Epithelial cell of esophagus (primary cell): ENCODE results near the gene SRL.

ENCODE experiments used
- DNase-seq: peaks from one replicate; pipeline ENCODE4 v3.0.0; 2010; ENCODE audit warnings: low read depth
- H3K4me3 ChIP-seq: 2 replicates; pipeline ENCODE4 v1.5.1; 2011; ENCODE audit warnings: mild to moderate bottlenecking, low read length, control low read depth
- TF ChIP-seq, protein P1 (sequence below): IDR thresholded peaks from 2 replicates; pipeline ENCODE4 v1.5.1; 2011; ENCODE audit warnings: low read depth, mild to moderate bottlenecking, low read length, control low read depth, inconsistent platforms; ENCODE audit not compliant: insufficient read depth; ENCODE audit errors: missing control alignments

The SRL gene

DNA sequence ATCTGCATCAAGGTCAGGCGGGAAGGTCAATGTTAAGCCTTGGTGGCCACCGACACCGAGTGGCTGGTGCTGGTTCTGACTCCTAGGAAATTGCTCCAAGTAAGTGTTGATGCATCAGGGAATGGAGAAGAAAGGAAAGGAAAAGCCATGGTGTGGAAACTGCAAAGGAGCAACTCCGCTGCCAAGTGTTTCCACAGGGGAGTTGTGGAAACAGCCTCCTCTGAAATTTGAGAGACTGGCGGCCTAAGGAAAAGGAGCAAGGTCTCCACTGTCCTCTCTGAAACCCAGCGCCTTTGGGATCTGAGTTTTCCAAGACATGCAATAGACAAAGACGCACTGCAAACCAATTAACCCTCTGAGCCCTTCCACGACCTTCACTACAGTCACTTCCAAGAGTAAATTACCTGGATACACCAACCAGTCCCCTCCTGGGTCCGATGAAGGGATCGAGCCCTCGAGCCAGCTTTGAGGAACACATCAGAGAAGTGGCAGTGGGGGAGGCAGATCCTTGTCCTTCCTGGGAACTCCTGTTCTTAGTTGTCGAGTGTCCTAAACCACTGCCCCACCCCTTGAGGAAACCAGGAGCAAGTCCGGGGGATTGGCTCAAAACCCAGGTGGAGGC lies 51.1 kb downstream of the SRL start:
- no peak for DNase-seq
- TF ChIP-seq, protein P1, sequence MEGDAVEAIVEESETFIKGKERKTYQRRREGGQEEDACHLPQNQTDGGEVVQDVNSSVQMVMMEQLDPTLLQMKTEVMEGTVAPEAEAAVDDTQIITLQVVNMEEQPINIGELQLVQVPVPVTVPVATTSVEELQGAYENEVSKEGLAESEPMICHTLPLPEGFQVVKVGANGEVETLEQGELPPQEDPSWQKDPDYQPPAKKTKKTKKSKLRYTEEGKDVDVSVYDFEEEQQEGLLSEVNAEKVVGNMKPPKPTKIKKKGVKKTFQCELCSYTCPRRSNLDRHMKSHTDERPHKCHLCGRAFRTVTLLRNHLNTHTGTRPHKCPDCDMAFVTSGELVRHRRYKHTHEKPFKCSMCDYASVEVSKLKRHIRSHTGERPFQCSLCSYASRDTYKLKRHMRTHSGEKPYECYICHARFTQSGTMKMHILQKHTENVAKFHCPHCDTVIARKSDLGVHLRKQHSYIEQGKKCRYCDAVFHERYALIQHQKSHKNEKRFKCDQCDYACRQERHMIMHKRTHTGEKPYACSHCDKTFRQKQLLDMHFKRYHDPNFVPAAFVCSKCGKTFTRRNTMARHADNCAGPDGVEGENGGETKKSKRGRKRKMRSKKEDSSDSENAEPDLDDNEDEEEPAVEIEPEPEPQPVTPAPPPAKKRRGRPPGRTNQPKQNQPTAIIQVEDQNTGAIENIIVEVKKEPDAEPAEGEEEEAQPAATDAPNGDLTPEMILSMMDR = no peak
- H3K4me3 ChIP-seq = no peak overlapping the region

DNA sequence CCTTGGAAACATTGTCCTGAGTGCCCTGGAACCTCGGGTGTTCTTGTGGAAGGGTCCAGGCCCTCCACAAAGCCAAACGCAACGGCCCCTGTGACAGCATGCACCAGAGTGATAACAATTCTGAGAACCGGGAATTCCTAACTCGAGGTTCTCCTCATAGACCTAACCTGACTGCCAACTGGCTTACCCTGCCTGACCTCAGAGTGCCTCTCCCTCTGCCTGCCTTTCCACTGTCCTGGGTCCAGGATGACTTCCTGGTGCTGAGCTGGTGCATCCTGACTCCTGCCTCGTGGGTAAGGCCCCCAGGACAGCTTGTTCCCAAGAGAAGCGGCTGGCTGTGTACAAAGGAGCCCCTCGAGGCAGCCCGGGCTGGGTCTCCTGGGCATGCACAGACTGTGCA lies 51.8 kb downstream of the SRL start:
- no peak for DNase-seq
- no peak overlapping the region for H3K4me3 ChIP-seq
- TF ChIP-seq, protein P1 = no peak

DNA sequence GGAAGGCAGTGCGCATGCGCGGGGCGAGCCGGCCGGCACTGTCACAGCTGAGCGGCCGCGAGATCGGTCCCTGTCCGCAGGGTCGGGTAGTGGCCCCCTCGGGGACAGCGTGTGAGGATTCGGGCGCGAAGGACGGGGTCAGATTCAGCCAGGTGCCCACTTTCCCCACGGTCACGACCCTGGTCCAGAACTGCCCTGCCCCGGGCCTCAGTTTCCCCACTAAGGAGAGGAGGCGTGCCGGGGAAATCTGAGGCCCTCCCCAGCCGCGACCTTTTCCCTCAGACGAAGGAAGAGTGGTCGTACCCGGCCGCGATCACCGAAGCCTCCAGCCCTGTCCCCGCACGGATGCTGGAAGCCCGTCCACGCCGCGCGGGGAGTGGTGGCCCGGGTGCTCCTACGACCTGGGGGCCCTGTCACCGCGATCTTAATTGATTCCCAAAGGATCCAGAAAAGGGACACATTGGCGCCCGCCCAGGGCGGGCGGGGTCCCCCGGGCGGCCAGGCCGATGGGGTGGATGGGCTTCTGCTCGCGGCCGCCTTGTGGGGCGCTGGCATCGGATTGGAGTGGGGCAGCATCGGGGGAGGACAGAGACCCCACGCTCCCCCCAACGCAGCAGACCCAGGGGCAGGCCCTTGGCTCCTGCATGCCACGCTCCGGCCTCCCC lies 57.7 kb downstream of the SRL start:
- DNase-seq = no peak
- TF ChIP-seq, protein P1 = no peak
- H3K4me3 ChIP-seq = peak overlapping the region; percentile 66

DNA sequence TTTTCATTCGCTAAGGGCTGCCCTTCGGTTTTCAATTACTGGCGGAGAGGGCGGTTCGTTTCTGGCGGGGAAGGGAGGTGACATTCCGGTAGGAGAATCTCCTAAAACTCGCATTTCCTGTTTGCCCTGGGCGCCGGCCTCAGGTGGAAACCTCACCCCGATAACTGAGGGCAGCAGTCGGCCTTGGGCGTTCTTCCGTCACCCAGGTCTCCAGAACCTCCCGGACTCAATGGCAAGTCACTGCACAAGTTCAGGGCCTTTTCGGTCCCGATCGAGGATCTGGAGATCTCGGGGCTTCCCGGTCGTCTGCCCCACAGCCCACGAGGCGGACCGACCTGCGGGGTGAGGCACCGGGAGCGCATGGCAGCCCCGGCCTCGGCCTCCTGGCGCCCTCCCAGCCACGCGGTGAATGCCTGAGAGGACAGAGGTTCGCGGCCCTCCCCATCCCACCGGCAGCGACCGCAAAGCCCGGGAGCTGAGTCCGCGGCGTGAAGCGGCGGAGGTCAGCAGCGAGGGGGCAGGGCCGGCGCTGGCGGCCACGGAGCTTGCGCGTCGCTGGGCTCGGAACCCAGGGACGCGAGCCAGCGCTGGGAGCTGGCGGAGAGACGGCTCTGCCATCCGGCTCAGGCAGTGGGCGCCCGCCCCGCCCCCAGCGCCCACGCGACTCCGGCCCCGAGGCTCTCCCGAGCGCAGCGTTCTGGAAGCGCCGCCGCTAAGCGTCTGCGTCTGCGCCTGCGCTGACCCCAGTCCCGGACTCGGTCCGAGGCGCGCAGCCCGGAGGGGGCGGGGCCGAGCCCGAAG lies 58.4 kb downstream of the SRL start:
- peak overlapping the region; percentile 66 for H3K4me3 ChIP-seq
- TF ChIP-seq, protein P1 = no peak
- peak; percentile 92 for DNase-seq

DNA sequence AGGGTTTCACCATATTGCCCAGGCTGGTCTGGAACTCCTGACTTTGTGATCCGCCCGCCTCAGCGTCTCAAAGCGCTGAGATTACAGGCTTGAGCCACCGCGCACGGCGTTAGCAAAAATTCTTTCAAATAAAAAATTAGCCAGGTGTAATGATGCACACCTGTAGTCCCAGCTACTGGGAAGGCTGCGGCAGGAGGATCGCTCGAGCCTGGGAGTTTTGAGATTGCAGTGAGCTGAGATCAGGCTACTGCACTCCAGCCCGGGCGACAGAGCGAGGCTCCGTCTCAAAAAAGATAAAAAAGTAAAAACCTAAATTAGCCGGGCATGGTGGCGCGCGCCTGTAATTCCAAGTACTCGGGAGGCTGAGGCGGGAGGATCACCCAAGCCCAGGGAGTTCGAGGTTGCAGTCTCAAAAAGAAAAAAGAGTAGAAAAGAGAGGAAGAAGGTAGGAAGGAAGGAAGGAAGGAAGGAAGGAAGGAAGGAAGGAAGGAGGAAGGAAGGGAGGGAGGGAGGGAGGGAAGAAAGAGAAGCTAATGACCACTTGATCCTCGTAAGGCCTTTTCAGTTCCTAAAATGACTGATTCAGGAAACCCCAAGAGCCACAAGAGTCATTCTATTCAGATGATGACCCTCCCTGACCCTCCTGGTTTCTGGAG lies 59.2 kb downstream of the SRL start:
- no peak for DNase-seq
- peak overlapping the region; percentile 66 for H3K4me3 ChIP-seq
- TF ChIP-seq, protein P1 = no peak

DNA sequence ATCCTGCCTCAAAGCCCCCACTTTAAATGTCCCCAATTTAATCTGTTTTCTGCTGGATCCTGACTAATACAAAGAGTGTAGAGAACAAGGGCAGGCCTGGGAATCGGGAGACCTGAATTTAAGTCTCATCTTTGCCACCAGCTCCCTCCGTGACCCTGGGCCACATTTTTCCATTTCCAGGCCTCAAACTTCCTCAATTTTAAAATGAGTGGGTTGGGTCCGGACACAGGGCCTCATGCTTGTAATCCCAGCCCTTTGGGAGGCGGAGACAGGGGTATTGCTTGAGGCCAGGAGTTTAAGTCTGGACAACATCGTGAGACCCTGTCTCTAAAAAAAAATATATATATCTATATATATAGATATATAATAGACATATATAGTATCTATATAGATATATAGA lies 61.4 kb downstream of the SRL start:
- DNase-seq = no peak
- TF ChIP-seq, protein P1 = no peak
- H3K4me3 ChIP-seq = no peak overlapping the region
